ENCODE data around the gene NEK3. TPM values are rescaled to one million over a fixed set of nuclear protein-coding genes. Genes with fewer than 3 reads are reported as not detected.
"Not testable (repeated sequence)": the region's sequence is repeated elsewhere in the genome, so short reads cannot be mapped to it uniquely, and the experiment has no call there.

NEK3 gene, protein sequence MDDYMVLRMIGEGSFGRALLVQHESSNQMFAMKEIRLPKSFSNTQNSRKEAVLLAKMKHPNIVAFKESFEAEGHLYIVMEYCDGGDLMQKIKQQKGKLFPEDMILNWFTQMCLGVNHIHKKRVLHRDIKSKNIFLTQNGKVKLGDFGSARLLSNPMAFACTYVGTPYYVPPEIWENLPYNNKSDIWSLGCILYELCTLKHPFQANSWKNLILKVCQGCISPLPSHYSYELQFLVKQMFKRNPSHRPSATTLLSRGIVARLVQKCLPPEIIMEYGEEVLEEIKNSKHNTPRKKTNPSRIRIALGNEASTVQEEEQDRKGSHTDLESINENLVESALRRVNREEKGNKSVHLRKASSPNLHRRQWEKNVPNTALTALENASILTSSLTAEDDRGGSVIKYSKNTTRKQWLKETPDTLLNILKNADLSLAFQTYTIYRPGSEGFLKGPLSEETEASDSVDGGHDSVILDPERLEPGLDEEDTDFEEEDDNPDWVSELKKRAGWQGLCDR
- 35.4 TPM for polyA plus RNA-seq
- long read RNA-seq, donor 1, partial matches to known transcripts: 0 of 1 reads
- long read RNA-seq, donor 1, other reads (novel, unspliced or antisense): 0 of 1 reads
- long read RNA-seq, donor 2, partial matches to known transcripts: 0 of 2 reads
- long read RNA-seq, donor 2, other reads (novel, unspliced or antisense): 0 of 2 reads
- long read RNA-seq, donor 3: 0 reads
- long read RNA-seq, donor 4: 0 reads
- long read RNA-seq, donor 5, partial matches to known transcripts: 0 of 1 reads
- long read RNA-seq, donor 5, other reads (novel, unspliced or antisense): 0 of 1 reads
- long read RNA-seq, donor 6, partial matches to known transcripts: 0 of 1 reads
- long read RNA-seq, donor 6, other reads (novel, unspliced or antisense): 0 of 1 reads
- long read RNA-seq, donor 7: 0 reads
- long read RNA-seq, donor 8, partial matches to known transcripts: 0 of 4 reads
- long read RNA-seq, donor 8, other reads (novel, unspliced or antisense): 0 of 4 reads
- long read RNA-seq, donor 9, partial matches to known transcripts: 0 of 1 reads
- long read RNA-seq, donor 9, other reads (novel, unspliced or antisense): 0 of 1 reads
- long read RNA-seq, donor 10, transcript NEK3-205 (16 exons, 2,396 nt): major isoform, 5 of 6 reads
- long read RNA-seq, donor 10, partial matches to known transcripts: 0 of 6 reads
- long read RNA-seq, donor 10, other reads (novel, unspliced or antisense): 0 of 6 reads
- long read RNA-seq, donor 11, partial matches to known transcripts: 0 of 1 reads
- long read RNA-seq, donor 11, other reads (novel, unspliced or antisense): 0 of 1 reads

DNA sequence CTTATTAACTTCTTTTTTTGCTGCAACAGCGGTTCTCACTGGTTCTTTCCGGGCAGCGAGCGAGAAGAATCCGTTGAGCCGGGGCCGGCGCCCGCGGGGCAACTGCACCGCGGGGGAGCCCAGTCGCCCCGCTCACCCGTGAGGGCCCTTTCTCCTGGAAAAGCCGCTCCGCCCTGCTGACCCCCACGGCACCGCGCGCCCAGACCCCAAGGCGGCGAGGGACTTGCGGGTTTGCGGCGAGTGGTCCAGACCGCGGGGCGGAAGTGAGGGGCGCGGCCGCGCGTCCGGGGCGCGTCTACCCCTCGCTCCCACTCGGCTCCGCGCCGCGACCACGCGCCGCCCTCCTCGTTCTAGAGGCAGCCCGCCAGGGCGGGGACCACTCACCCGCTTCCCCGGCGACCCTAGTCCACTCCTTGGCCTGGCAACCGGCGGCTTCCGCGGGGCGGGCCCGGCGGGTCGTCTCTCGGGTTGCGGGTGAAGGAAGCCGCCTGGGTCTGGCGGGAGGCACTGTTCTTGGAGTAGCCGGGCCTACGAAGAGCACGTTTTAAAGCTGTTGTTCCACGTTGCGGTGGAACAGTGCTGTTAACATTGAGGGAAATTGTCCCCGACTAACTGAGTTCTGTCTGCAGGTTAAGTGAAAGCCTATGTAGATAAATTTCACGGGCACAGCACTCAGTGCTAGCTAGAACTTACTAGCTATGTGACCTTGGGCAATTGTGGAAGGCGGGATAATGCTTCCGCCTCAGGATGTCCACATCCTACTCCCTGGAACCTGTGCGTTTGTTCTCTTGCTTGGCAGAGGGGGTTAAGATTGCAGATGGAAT is at the start of gene NEK3:
Gene NEK3, minus strand, starts transcription at position 439 of the 824 bp plus-strand sequence. CDS start 3,406 bp downstream, outside the sequence.
- H3K9me3 ChIP-seq (ENCODE audit: control insufficient read depth, low read depth, low read length): no peaks in the 10 kb centered on the region
- WGBS (ENCODE audit: insufficient coverage, low lambda C conversion rate): no CpG with 5 or more reads among the region's 74 CpGs
- peaks cover 45% of the 10 kb centered on the region for H3K4me1 ChIP-seq (ENCODE audit: control insufficient read depth, insufficient read depth, low read length)
- DNase-seq: peak; percentile 67 to 89
- H3K27me3 ChIP-seq (ENCODE audit: control insufficient read depth, insufficient read depth, low read length): no peaks in the 10 kb centered on the region
- H3K36me3 ChIP-seq (ENCODE audit: control insufficient read depth, insufficient read depth, low read length): no peaks in the 10 kb centered on the region
- H3K4me3 ChIP-seq (ENCODE audit: low read length): peak within 1 kb of the TSS; percentile 83
- peak within 1 kb of the TSS; percentile 81 for H3K27ac ChIP-seq (ENCODE audit: low read length)

DNA sequence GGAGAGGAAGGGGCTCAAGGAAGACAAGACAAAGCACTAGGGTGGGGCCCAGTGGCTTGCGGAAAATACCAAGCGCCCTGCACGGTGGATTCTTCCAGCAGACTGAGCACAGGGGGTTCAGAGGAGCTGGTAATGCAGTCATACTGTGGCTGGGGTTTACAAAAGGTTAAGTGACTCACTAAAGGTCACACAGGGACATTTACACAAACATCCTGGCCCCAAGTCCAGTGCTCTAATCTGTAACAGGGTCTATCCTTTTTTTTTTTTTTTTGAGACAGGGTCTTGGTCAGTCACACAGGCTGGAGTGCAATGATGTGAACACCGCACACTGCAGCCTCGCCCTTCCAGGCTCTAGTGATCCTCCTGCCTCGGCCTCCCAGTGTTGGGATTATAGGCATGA is 49.0 kb upstream of the NEK3 start:
- H3K27me3 ChIP-seq (ENCODE audit: control insufficient read depth, insufficient read depth, low read length); H3K36me3 ChIP-seq (ENCODE audit: control insufficient read depth, insufficient read depth, low read length); DNase-seq; H3K9me3 ChIP-seq (ENCODE audit: control insufficient read depth, low read depth, low read length); H3K27ac ChIP-seq (ENCODE audit: low read length); H3K4me1 ChIP-seq (ENCODE audit: control insufficient read depth, insufficient read depth, low read length); H3K4me3 ChIP-seq (ENCODE audit: low read length): not testable (repeated sequence)
- no CpG with 5 or more reads among the region's 6 CpGs for WGBS (ENCODE audit: insufficient coverage, low lambda C conversion rate)

DNA sequence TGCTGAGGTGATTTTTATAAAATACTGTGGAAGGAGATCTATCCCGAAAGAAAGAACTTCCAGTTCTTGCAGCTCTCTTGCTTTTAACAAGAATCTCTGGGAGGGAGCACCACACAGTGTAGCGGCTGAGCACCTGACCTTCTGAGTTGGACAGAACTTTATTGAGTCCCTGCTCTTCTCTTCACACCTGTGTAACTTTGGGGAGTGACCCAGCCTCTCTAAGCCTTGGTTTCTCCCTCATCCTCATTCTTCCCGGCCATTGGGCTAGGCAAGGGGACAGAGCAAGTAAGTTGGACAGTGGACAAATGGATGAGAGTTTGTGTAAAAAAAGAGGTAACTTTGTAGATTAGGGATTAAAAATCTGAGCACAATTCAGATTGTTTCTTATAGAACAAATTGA is 48.5 kb upstream of the NEK3 start:
- H3K4me1 ChIP-seq (ENCODE audit: control insufficient read depth, insufficient read depth, low read length); H3K27ac ChIP-seq (ENCODE audit: low read length); H3K36me3 ChIP-seq (ENCODE audit: control insufficient read depth, insufficient read depth, low read length); DNase-seq; H3K9me3 ChIP-seq (ENCODE audit: control insufficient read depth, low read depth, low read length); H3K27me3 ChIP-seq (ENCODE audit: control insufficient read depth, insufficient read depth, low read length); H3K4me3 ChIP-seq (ENCODE audit: low read length): not testable (repeated sequence)
- no CpG with 5 or more reads among the region's 3 CpGs for WGBS (ENCODE audit: insufficient coverage, low lambda C conversion rate)

DNA sequence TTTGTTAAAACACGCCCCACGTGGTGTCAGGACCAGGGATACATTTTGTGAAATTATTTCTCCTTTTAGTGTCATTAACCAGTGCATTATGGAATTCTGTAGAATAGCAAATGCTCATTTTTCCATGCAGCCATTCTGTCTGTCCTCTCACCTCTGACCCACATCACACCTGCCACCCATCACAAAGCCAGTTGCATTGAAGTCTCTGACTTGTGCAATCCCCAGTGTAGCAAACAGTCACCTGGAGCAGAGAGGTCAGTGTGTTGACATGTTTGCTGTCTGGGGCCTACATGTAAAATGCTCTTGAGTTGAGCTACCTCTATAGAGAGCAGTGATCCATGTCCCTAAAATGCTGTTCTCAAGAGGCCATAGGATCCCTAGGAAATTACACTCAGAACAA is 47.9 kb upstream of the NEK3 start:
- H3K27me3 ChIP-seq (ENCODE audit: control insufficient read depth, insufficient read depth, low read length); H3K27ac ChIP-seq (ENCODE audit: low read length); H3K36me3 ChIP-seq (ENCODE audit: control insufficient read depth, insufficient read depth, low read length); H3K4me1 ChIP-seq (ENCODE audit: control insufficient read depth, insufficient read depth, low read length); H3K9me3 ChIP-seq (ENCODE audit: control insufficient read depth, low read depth, low read length); DNase-seq; H3K4me3 ChIP-seq (ENCODE audit: low read length): not testable (repeated sequence)
- WGBS (ENCODE audit: insufficient coverage, low lambda C conversion rate): no CpG with 5 or more reads among the region's 2 CpGs

DNA sequence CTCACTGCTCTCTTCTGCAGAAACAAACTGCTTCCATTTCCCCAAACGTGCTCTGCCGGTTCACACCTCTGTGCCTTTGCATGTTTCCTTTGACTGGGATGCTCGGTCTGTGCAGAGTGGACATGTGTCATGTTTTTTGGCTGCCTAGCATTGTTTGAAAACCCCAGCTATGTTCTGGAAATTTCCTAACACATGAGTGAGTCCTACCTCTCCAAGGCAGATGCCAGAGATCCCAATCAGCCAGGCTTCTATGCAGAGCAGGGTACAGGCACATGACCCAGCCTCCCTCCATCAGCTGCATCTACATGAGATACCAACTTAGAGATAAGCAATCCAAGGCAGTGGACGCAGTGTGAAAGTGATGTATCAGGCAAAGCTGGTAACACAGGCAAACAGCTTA is 45.1 kb upstream of the NEK3 start:
- not testable (repeated sequence) for H3K27ac ChIP-seq (ENCODE audit: low read length); H3K9me3 ChIP-seq (ENCODE audit: control insufficient read depth, low read depth, low read length); H3K36me3 ChIP-seq (ENCODE audit: control insufficient read depth, insufficient read depth, low read length); H3K4me3 ChIP-seq (ENCODE audit: low read length); DNase-seq; H3K27me3 ChIP-seq (ENCODE audit: control insufficient read depth, insufficient read depth, low read length)
- H3K4me1 ChIP-seq (ENCODE audit: control insufficient read depth, insufficient read depth, low read length): peaks cover 24% of the 10 kb centered on the region
- WGBS (ENCODE audit: insufficient coverage, low lambda C conversion rate): no CpG with 5 or more reads among the region's 4 CpGs

DNA sequence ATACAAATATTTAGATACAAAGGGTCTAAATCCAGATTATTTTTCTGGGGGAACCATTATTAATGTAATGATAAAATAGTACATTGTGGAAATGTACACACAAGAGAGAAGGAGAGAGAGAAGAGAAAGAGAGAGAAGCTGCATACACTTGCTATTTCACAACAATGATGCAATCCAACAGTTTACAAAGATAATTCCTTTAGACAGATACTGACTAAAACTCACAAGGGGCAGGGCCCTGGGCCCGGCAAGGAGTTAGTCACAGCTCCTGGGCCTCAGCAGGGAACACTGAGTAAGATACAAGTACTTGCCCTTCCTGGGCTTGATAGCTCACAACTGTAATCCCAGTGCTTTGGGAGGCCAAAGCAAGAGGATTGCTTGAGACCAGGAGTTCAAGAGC is 44.5 kb upstream of the NEK3 start:
- not testable (repeated sequence) for H3K9me3 ChIP-seq (ENCODE audit: control insufficient read depth, low read depth, low read length); H3K27ac ChIP-seq (ENCODE audit: low read length); H3K27me3 ChIP-seq (ENCODE audit: control insufficient read depth, insufficient read depth, low read length); H3K36me3 ChIP-seq (ENCODE audit: control insufficient read depth, insufficient read depth, low read length); H3K4me3 ChIP-seq (ENCODE audit: low read length)
- peaks cover 24% of the 10 kb centered on the region for H3K4me1 ChIP-seq (ENCODE audit: control insufficient read depth, insufficient read depth, low read length)
- DNase-seq: peak; percentile 69 to 76
- WGBS (ENCODE audit: insufficient coverage, low lambda C conversion rate): no CpG with 5 or more reads among the region's 1 CpG

DNA sequence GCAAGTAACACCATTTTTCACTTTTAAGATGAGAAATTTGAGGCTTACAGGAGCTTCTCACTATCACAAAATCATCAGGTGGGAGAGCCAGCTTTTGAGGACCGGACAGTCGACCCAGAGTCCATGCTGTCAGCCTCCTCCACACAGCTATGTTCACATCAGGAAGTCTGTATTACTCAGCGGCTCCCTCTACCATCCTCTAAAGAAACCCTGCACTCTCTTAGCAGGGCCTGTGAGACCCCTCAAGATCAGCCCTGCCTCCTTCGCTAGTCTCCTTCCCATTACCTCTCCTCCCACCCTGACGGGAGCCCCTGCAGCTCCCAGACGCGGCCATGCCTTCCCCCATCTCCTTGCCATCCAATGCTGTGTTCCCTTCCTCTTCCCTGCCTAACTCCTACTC is 43.1 kb upstream of the NEK3 start:
- H3K27ac ChIP-seq (ENCODE audit: low read length): not testable (repeated sequence)
- no CpG with 5 or more reads among the region's 7 CpGs for WGBS (ENCODE audit: insufficient coverage, low lambda C conversion rate)

DNA sequence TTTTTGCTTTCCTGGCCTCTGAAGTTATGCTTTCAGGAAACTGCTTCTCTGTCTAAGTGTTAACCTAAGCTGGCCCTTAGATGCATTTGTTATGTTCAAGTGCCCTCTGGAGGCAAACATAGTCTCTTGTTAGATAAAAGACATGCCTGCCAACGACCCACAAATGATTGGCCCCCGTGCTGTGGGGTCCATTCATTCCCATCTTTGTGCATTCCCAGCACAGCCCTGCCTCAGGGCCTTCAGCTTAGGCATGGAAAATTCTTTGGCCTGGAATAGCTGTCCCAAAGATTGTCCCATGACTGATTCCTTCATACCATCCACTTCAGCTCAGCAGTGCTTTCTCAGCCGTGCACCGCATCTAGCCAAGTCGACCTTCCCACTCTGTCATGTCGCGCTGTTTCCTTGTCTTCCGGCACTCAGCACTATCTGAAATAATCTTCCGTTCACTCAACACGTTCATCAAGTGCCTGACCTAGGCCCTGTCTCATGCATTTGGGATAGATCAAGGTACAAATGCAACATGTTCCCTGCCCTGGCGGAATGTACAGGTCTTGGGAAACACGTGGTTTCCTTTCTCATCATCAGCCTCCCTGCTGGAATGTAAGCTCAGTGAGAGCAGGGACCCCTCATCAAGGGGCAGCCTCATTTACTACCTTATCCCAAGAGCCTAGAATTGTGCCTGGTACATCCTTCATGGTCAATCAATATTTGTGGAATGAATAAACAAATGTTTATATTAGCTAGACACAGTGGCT is 42.2 kb upstream of the NEK3 start:
- H3K27me3 ChIP-seq (ENCODE audit: control insufficient read depth, insufficient read depth, low read length); H3K9me3 ChIP-seq (ENCODE audit: control insufficient read depth, low read depth, low read length); H3K4me3 ChIP-seq (ENCODE audit: low read length); H3K36me3 ChIP-seq (ENCODE audit: control insufficient read depth, insufficient read depth, low read length): not testable (repeated sequence)
- H3K4me1 ChIP-seq (ENCODE audit: control insufficient read depth, insufficient read depth, low read length): peaks cover 24% of the 10 kb centered on the region
- peak; percentile 43 to 69 for DNase-seq
- WGBS (ENCODE audit: insufficient coverage, low lambda C conversion rate): no CpG with 5 or more reads among the region's 12 CpGs
- H3K27ac ChIP-seq (ENCODE audit: low read length): peak overlapping the region; percentile 56

More for the DNA sequence above, 43.1 kb upstream of the NEK3 start:
- H3K36me3 ChIP-seq (ENCODE audit: control insufficient read depth, insufficient read depth, low read length); DNase-seq; H3K9me3 ChIP-seq (ENCODE audit: control insufficient read depth, low read depth, low read length); H3K4me3 ChIP-seq (ENCODE audit: low read length); H3K27me3 ChIP-seq (ENCODE audit: control insufficient read depth, insufficient read depth, low read length): not testable (repeated sequence)
- H3K4me1 ChIP-seq (ENCODE audit: control insufficient read depth, insufficient read depth, low read length): peaks cover 24% of the 10 kb centered on the region

DNA sequence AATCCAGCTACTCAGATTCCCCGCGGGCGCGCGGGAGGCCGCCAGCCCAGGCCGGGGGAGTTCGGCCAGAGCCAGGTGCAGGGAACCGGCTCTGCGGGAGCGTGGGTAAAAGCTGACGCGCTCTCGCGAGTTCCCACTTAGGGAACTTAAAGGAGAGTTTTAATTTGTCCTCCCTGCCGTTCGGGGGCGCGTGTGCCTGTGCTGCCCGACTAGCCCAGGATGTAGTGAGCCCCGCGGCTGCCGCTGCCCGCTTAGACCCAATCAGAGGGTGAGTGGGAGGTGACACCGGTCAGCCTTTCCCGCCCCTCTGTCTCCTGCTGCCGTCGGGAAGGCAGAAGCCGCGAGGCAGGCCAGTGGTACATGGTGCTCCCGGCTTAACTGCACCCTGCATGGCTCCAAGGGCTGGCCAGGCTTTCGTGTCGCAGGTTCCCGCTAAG is 36.0 kb upstream of the NEK3 start:
- WGBS (ENCODE audit: insufficient coverage, low lambda C conversion rate): no CpG with 5 or more reads among the region's 34 CpGs
- peaks cover 2% of the 10 kb centered on the region for H3K36me3 ChIP-seq (ENCODE audit: control insufficient read depth, insufficient read depth, low read length)
- peaks cover 9% of the 10 kb centered on the region for H3K4me1 ChIP-seq (ENCODE audit: control insufficient read depth, insufficient read depth, low read length)
- H3K27me3 ChIP-seq (ENCODE audit: control insufficient read depth, insufficient read depth, low read length): no peaks in the 10 kb centered on the region
- H3K27ac ChIP-seq (ENCODE audit: low read length): peak overlapping the region; percentile 85
- peaks cover 5% of the 10 kb centered on the region for H3K9me3 ChIP-seq (ENCODE audit: control insufficient read depth, low read depth, low read length)
- peak overlapping the region; percentile 84 for H3K4me3 ChIP-seq (ENCODE audit: low read length)
- DNase-seq: peak; percentile 75 to 82
